ENCODE data around the gene SLC39A2. TPM values are rescaled to one million over a fixed set of nuclear protein-coding genes. Genes with fewer than 3 reads are reported as not detected.
A peak's percentile ranks its signal among the peaks of the same experiment; 100 is the strongest.

SLC39A2 gene
- total RNA-seq, 1 experiment from 2014 or later = not detected

DNA sequence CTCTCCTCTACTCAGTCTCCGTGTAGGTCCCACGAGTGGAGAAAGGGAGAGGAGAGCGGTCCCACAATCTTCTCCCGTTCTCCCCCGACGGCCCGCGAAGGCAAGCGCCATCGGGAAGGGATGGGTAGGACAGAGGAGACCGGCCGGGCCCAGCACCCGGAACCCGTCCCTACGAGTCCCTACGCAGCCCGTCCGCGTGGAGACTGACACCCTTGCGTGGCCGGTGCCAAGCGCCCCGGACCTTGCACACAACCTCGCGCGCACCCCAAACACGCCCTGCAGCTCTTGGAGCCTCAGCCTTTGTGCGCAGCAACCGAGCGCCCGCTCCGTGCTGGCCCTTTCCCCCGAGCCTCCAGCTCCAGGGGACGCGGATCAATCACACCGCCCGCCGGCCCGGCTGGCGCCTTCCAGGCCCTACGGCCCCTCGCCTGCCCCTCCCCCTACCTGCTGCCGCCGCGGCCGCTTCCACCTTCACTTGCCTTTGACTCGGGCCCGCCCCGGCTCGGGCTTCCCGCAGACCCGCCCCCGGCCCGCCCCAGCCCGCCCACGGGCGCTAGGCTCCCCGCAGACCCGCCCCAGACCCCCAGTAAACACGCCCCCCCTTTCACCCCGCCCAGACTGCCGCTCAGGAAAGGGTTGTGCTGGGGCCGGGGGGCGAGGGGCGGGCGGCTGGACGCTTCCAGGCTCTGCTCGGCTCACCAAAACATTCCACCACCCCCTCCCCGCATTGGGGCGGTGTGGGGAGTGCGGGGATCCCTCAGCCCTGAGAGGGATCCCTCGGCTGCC, 25.7 kb downstream of the SLC39A2 start, which contains the start of gene NDRG2:
TSS of gene NDRG2 (minus strand) at position 477 of the 786 bp plus-strand sequence. CDS start 1,746 bp downstream, outside the sequence.
- intact Hi-C loops (cut with micrococcal nuclease) = no loop called here
- peak within 1 kb of the TSS; percentile 46; the same call in 1 of the 2 replicates for H3K27ac ChIP-seq (ENCODE audit: low read depth, low read length)
- RAD21 ChIA-PET (ENCODE audit: low non-redundant PET in 1 of 2, low total read pairs in 2 of 2, uncharacterized antibody in 2 of 2, unreplicated experiment in 2 of 2) = no interaction called here
- DNase-seq (ENCODE audit: low read depth, low spot score) (no peak), ATAC-seq (peak; percentile 90)
- TF ChIP-seq CEBPB (IDR thresholded peaks at IDR 0.05; ENCODE audit: low read depth) (no peak), YY1 (IDR thresholded peaks at IDR 0.05; ENCODE audit: extremely low read depth, insufficient replicate concordance, low read depth, low read length) (no peak), ZFX (IDR thresholded peaks at IDR 0.05) (peak; percentile 61; the same call in 1 of the 2 replicates), POLR2AphosphoS5 (IDR thresholded peaks at IDR 0.05; ENCODE audit: low read depth, low read length) (0 out of 2 replicates have a peak, but pooled peaks have one; percentile 40), FOSL1 (IDR thresholded peaks at IDR 0.05; ENCODE audit: low read depth) (no peak), CBX3 (IDR thresholded peaks at IDR 0.05; ENCODE audit: low read depth) (no peak), TCF7L2 (IDR thresholded peaks at IDR 0.05; ENCODE audit: borderline replicate concordance, extremely low read depth, insufficient read depth, insufficient read length) (peak; percentile 91)
- TF ChIP-seq, protein P1, sequence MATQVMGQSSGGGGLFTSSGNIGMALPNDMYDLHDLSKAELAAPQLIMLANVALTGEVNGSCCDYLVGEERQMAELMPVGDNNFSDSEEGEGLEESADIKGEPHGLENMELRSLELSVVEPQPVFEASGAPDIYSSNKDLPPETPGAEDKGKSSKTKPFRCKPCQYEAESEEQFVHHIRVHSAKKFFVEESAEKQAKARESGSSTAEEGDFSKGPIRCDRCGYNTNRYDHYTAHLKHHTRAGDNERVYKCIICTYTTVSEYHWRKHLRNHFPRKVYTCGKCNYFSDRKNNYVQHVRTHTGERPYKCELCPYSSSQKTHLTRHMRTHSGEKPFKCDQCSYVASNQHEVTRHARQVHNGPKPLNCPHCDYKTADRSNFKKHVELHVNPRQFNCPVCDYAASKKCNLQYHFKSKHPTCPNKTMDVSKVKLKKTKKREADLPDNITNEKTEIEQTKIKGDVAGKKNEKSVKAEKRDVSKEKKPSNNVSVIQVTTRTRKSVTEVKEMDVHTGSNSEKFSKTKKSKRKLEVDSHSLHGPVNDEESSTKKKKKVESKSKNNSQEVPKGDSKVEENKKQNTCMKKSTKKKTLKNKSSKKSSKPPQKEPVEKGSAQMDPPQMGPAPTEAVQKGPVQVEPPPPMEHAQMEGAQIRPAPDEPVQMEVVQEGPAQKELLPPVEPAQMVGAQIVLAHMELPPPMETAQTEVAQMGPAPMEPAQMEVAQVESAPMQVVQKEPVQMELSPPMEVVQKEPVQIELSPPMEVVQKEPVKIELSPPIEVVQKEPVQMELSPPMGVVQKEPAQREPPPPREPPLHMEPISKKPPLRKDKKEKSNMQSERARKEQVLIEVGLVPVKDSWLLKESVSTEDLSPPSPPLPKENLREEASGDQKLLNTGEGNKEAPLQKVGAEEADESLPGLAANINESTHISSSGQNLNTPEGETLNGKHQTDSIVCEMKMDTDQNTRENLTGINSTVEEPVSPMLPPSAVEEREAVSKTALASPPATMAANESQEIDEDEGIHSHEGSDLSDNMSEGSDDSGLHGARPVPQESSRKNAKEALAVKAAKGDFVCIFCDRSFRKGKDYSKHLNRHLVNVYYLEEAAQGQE (IDR thresholded peaks at IDR 0.05; ENCODE audit: low read depth) = no peak
- H3K4me2 ChIP-seq (ENCODE audit: low read length) = peak within 1 kb of the TSS; percentile 85
- H3K9me2 ChIP-seq (ENCODE audit: insufficient read depth) = no peaks in the 10 kb centered on the region
- no peaks in the 10 kb centered on the region for H3K79me2 ChIP-seq (ENCODE audit: insufficient read depth, low read length)
- no peaks in the 10 kb centered on the region for H3K27me3 ChIP-seq (ENCODE audit: insufficient read depth, low read length)
- H3K4me3 ChIP-seq (replicated peaks in 1 of 2; ENCODE audit: low read depth in 1 of 2, low read length in 2 of 2) = peak within 1 kb of the TSS; percentile 66 to 72
- no peaks in the 10 kb centered on the region for H3K36me3 ChIP-seq (ENCODE audit: control insufficient read depth in 1 of 2, insufficient read depth in 2 of 2, low read length in 2 of 2)
- H3K9me3 ChIP-seq (ENCODE audit: control insufficient read depth in 1 of 2, insufficient read depth in 1 of 2, low read depth in 1 of 2, low read length in 2 of 2) = no peaks in the 10 kb centered on the region
- peaks cover 14 to 21% of the 10 kb centered on the region in 2 experiments; a peak in 3 of 4 replicates for H3K4me1 ChIP-seq (ENCODE audit: control insufficient read depth in 1 of 2, insufficient read depth in 2 of 2, low read length in 2 of 2)
- CTCF ChIA-PET = interaction anchor here (2.5 kb wide), 1 partner anchor 10 kb away, joined by 10 read pairs; no protein-coding TSS in a partner anchor
- H2AFZ ChIP-seq (ENCODE audit: low read depth, low read length, poor library complexity, severe bottlenecking) = peak within 1 kb of the TSS; percentile 42
- POLR2A ChIA-PET = no interaction called here
- no peaks in the 10 kb centered on the region for H4K20me1 ChIP-seq (ENCODE audit: insufficient read depth)
- H3K9ac ChIP-seq (ENCODE audit: low read length) = peak within 1 kb of the TSS; percentile 66
- TSS peak; percentile 49 for BruUV-seq (replicated peaks)
